ENCODE data around the gene ARSB. TPM values are rescaled to one million over a fixed set of nuclear protein-coding genes. Genes with fewer than 3 reads are reported as not detected.

The ARSB gene
- total and polyA plus RNA-seq, 10 of the 15 experiments (the other 5 are each of a cell fraction or from before 2014, with no cell fraction given) = 1.2 to 8.2 (median 6.1) TPM

DNA sequence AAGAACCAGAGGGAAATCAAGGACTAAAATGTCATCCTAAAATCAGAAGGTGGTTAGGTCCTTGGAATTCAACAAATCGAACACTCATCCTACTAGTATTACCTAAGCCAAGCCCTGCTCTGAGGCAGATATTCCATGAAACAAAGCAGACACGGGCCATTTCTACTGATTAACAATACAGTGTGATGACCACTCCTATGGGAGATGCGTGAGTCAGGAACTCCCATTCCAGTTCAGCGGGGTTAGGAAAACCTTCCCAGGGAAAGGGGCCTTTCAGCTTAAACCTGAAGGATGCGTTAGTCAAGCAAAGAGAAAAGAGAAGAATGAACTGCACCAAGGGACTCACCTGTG is 218.7 kb downstream of the ARSB start:
- TF ChIP-seq STAT3 (IDR thresholded peaks at IDR 0.05; ENCODE audit: low read depth, low read length) = no peak
- RAD21 ChIA-PET (ENCODE audit: unreplicated experiment) = no interaction called here
- H2AFZ ChIP-seq (ENCODE audit: control insufficient read depth, low read depth, low read length) = no peak overlapping the region
- POLR2A ChIA-PET = no interaction called here
- H3K4me1 ChIP-seq (ENCODE audit: control insufficient read depth, insufficient read depth, low read length) = peaks cover 24% of the 10 kb centered on the region
- DNase-seq (ENCODE audit: low read depth, low spot score) (no peak), ATAC-seq (no peak), FAIRE-seq (no peak)
- no peak overlapping the region for H3K4me3 ChIP-seq
- SMC1A ChIA-PET (ENCODE audit: uncharacterized antibody, unreplicated experiment) = interaction anchor here (1.1 to 2.8 kb wide), 4 partner anchors 9 to 152 kb away, joined by 3 to 12 read pairs (median 4); no protein-coding TSS in a partner anchor
- no peak overlapping the region for H3K9ac ChIP-seq (ENCODE audit: control insufficient read depth, insufficient read depth, low read length)
- CTCF ChIA-PET = interaction anchor here (0.7 to 1.0 kb wide), 2 partner anchors 67 to 118 kb away, joined by 3 read pairs; partner anchors contain the start of gene LHFPL2
- H3K36me3 ChIP-seq (ENCODE audit: control insufficient read depth in 2 of 2, insufficient read depth in 2 of 2, low read length in 1 of 2) = no peaks in the 10 kb centered on the region
- 98% methylated on average over 5 of the region's 5 CpGs for WGBS (ENCODE audit: insufficient coverage, insufficient replicate concordance, low lambda C conversion rate, missing lambda C conversion rate)
- intact Hi-C loops (cut with micrococcal nuclease; ENCODE audit: unreplicated experiment) (no loop called here), in situ Hi-C loops (cut with MboI) (no loop called here)
- no peaks in the 10 kb centered on the region for H4K20me1 ChIP-seq (ENCODE audit: control insufficient read depth, insufficient read depth)
- no peaks in the 10 kb centered on the region for H3K27me3 ChIP-seq (replicated peaks in 1 of 2; ENCODE audit: control insufficient read depth in 2 of 2, insufficient read depth in 2 of 2, low read length in 1 of 2)
- no peak overlapping the region for H3K4me2 ChIP-seq (ENCODE audit: control insufficient read depth, insufficient read depth)
- no peaks in the 10 kb centered on the region for H3K9me3 ChIP-seq (replicated peaks; ENCODE audit: control insufficient read depth, insufficient read depth, low read length)
- no peak overlapping the region for H3K27ac ChIP-seq (ENCODE audit: control insufficient read depth, insufficient read depth)
- BruUV-seq (replicated peaks) = no TSS peak
- no peaks in the 10 kb centered on the region for H3K79me2 ChIP-seq (ENCODE audit: control insufficient read depth, insufficient read depth, low read length)

DNA sequence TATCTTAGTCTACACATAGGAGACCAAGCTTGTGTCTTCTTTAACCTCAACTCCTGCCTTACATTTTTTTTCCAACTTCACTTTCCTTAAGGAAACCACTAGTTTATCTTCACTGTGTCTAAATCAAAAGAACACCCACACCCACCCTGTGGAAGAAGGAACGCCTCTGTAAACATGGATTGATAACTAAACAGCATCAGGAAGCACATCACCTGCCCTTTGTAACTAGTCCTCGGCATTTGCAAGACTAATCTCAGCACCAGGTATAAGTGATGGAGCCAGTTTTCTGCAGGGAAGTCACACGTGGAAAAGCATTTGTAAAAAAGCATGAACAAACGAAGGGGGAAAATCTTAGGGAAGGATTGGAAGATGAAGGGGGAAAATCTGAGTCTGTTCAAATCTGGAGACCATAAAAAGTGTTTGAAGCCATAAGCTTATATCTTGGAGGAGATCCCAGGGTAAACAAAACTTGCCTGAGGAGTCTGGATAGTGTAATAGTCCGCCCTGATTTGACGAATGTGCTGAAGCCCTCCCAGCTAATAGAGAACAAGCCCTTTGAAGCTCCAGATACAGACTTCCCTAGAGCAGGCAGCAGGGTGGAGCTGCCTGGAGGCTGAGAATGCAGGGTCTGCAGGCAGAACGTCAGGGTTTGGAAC is 219.2 kb downstream of the ARSB start:
- intact Hi-C loops (cut with micrococcal nuclease; ENCODE audit: unreplicated experiment) = no loop called here

More for the DNA sequence above, 219.2 kb downstream of the ARSB start:
- ChIA-PET POLR2A (no interaction called here), CTCF (interaction anchor here (2.1 kb wide), 1 partner anchor 10 kb away, joined by 9 read pairs; no protein-coding TSS in a partner anchor), RAD21 (ENCODE audit: unreplicated experiment) (interaction anchor here (1.4 kb wide), 1 partner anchor 119 kb away, joined by 3 read pairs; no protein-coding TSS in a partner anchor), SMC1A (ENCODE audit: uncharacterized antibody, unreplicated experiment) (interaction anchor here (1.1 to 2.8 kb wide), 6 partner anchors 9 to 152 kb away, joined by 3 to 12 read pairs (median 4); no protein-coding TSS in a partner anchor)
- Histone ChIP-seq H3K27me3 (replicated peaks in 1 of 2; ENCODE audit: control insufficient read depth in 2 of 2, insufficient read depth in 2 of 2, low read length in 1 of 2) (no peaks in the 10 kb centered on the region), H3K36me3 (ENCODE audit: control insufficient read depth in 2 of 2, insufficient read depth in 2 of 2, low read length in 1 of 2) (no peaks in the 10 kb centered on the region), H3K79me2 (ENCODE audit: control insufficient read depth, insufficient read depth, low read length) (no peaks in the 10 kb centered on the region), H3K27ac (ENCODE audit: control insufficient read depth, insufficient read depth) (no peak overlapping the region), H3K9ac (ENCODE audit: control insufficient read depth, insufficient read depth, low read length) (no peak overlapping the region), H2AFZ (ENCODE audit: control insufficient read depth, low read depth, low read length) (no peak overlapping the region), H3K4me1 (ENCODE audit: control insufficient read depth, insufficient read depth, low read length) (peaks cover 25% of the 10 kb centered on the region), H3K9me3 (replicated peaks; ENCODE audit: control insufficient read depth, insufficient read depth, low read length) (no peaks in the 10 kb centered on the region), H4K20me1 (ENCODE audit: control insufficient read depth, insufficient read depth) (no peaks in the 10 kb centered on the region), H3K4me3 (no peak overlapping the region), H3K4me2 (ENCODE audit: control insufficient read depth, insufficient read depth) (no peak overlapping the region)
- ATAC-seq (no peak), FAIRE-seq (no peak), DNase-seq (ENCODE audit: low read depth, low spot score) (no peak)
- TF ChIP-seq, protein P1, sequence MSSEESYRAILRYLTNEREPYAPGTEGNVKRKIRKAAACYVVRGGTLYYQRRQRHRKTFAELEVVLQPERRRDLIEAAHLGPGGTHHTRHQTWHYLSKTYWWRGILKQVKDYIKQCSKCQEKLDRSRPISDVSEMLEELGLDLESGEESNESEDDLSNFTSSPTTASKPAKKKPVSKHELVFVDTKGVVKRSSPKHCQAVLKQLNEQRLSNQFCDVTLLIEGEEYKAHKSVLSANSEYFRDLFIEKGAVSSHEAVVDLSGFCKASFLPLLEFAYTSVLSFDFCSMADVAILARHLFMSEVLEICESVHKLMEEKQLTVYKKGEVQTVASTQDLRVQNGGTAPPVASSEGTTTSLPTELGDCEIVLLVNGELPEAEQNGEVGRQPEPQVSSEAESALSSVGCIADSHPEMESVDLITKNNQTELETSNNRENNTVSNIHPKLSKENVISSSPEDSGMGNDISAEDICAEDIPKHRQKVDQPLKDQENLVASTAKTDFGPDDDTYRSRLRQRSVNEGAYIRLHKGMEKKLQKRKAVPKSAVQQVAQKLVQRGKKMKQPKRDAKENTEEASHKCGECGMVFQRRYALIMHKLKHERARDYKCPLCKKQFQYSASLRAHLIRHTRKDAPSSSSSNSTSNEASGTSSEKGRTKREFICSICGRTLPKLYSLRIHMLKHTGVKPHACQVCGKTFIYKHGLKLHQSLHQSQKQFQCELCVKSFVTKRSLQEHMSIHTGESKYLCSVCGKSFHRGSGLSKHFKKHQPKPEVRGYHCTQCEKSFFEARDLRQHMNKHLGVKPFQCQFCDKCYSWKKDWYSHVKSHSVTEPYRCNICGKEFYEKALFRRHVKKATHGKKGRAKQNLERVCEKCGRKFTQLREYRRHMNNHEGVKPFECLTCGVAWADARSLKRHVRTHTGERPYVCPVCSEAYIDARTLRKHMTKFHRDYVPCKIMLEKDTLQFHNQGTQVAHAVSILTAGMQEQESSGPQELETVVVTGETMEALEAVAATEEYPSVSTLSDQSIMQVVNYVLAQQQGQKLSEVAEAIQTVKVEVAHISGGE (CRISPR knock-in tag; IDR thresholded peaks at IDR 0.05) = no peak
- TF ChIP-seq SPI1 (IDR thresholded peaks at IDR 0.05; ENCODE audit: borderline replicate concordance, insufficient read depth, low read depth, low read length) (no peak), SMC3 (IDR thresholded peaks at IDR 0.05; ENCODE audit: borderline replicate concordance, low read length) (no peak), YY1 (IDR thresholded peaks at IDR 0.05; ENCODE audit: low read depth, low read length) (no peak), TBL1XR1 (IDR thresholded peaks at IDR 0.05; ENCODE audit: low read depth, low read length) (no peak), RUNX3 (IDR thresholded peaks at IDR 0.05; ENCODE audit: low read length) (no peak), MEF2A (IDR thresholded peaks at IDR 0.05; ENCODE audit: insufficient read depth, low read depth, low read length) (no peak), CREB1 (IDR thresholded peaks at IDR 0.05; ENCODE audit: low read depth) (no peak), EZH2 (IDR thresholded peaks at IDR 0.05; ENCODE audit: borderline replicate concordance, control insufficient read depth, low read depth, low read length) (no peak), KDM1A (IDR thresholded peaks at IDR 0.05; ENCODE audit: borderline replicate concordance) (no peak), TCF3 (IDR thresholded peaks at IDR 0.05; ENCODE audit: borderline replicate concordance, insufficient read depth, low read depth, low read length) (no peak)
- TF ChIP-seq, protein P2, sequence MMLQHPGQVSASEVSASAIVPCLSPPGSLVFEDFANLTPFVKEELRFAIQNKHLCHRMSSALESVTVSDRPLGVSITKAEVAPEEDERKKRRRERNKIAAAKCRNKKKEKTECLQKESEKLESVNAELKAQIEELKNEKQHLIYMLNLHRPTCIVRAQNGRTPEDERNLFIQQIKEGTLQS (IDR thresholded peaks at IDR 0.05; ENCODE audit: borderline replicate concordance, extremely low read depth, low read depth, low read length) = no peak
- in situ Hi-C loops (cut with MboI) = no loop called here
- no TSS peak for BruUV-seq (replicated peaks)
- WGBS (ENCODE audit: insufficient coverage, insufficient replicate concordance, low lambda C conversion rate, missing lambda C conversion rate) = 68% methylated on average over 7 of the region's 7 CpGs

Measured in GM12878 (cell line).